Gastrocnemius medialis (tissue), 4 donors: ENCODE measurements around the gene BANF1.

ENCODE experiments used
- POLR2A ChIP-seq, 2 donors: fragments of 450-650 bp; IDR thresholded peaks; one replicate each; pipeline ENCODE4 v1.6.1; 2017; ENCODE audit warnings: antibody characterized with exemption in 2 of 2, mild to moderate bottlenecking in 2 of 2, moderate library complexity in 2 of 2
- TF ChIP-seq, protein P1 (sequence below), 5 experiments: fragments of 450-650 bp in 3 of 5; fragments of 200-600 bp in 2 of 5; sonication (generic) in 2 of 5; IDR thresholded peaks in 4 of 5; conservative IDR thresholded peaks in 1 of 5; 1 replicate in 4 of 5; 2 replicates in 1 of 5; pipeline ENCODE4 v1.5.1; 2016 to 2019; ENCODE audit warnings: antibody characterized with exemption in 5 of 5, mild to moderate bottlenecking in 3 of 5, moderate library complexity in 3 of 5

DNA sequence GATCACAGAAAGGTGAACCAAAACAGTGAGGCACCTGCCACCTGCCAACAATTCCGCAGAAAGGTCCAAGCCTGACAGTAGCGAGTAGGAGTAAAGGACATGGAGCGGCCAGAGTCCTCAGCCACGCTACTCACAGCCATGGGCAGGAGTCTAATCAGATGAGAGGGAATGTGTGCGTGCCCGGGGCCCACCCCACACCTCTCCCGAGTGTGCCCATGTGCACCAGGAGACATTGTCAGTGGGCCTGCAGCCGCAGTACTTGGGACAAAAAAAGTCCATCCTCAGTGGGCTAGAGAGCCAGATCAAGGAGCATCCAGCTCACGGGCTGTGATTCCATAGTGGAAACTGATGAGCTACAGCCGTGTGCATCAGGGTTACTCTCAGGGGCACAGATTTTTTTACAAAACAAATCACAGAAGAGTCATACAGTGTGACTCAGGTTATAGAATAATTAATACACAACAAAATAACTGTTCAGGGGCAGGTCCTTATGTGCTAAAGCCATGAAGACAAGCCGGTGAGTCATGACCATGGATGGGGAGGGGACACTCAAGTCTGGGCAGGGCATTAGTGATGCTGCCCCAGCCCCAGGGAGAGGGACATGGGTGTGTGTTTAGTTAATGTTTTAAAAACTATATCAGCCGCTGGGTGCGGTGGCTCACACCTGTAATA, 28.7 kb upstream of the BANF1 start:
- no peak for TF ChIP-seq POLR2A (IDR thresholded peaks at IDR 0.05)
- TF ChIP-seq, protein P1, sequence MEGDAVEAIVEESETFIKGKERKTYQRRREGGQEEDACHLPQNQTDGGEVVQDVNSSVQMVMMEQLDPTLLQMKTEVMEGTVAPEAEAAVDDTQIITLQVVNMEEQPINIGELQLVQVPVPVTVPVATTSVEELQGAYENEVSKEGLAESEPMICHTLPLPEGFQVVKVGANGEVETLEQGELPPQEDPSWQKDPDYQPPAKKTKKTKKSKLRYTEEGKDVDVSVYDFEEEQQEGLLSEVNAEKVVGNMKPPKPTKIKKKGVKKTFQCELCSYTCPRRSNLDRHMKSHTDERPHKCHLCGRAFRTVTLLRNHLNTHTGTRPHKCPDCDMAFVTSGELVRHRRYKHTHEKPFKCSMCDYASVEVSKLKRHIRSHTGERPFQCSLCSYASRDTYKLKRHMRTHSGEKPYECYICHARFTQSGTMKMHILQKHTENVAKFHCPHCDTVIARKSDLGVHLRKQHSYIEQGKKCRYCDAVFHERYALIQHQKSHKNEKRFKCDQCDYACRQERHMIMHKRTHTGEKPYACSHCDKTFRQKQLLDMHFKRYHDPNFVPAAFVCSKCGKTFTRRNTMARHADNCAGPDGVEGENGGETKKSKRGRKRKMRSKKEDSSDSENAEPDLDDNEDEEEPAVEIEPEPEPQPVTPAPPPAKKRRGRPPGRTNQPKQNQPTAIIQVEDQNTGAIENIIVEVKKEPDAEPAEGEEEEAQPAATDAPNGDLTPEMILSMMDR (IDR thresholded peaks at IDR 0.05 in 4 of 5, conservative IDR thresholded peaks at IDR 0.05 in 1 of 5): no peak
